NCI-H2196 treated with DMSO at 0.1 percent for 48 hours (cell line): Measurements from ENCODE around the gene TIE1.

ENCODE experiments used
- DNase-seq: peaks from one replicate; lab custom pipeline; 2025; ENCODE audit not compliant: unreplicated experiment; lab: John Stamatoyannopoulos, UW

The TIE1 gene

GRCh38 chr1:43300378-43301094, at the start of gene TIE1:
Gene TIE1 (plus strand): TSS chr1:43300982. CDS start chr1:43301072, 90 bp downstream.
- DNase-seq, result no peak

GRCh38 chr1:43251024-43251423, 49.8 kb upstream of the TIE1 start:
- no peak for DNase-seq

- no peak for DNase-seq
Measured at GRCh38 chr1:43252225-43252624, 48.6 kb upstream of the TIE1 start.

- no peak for DNase-seq
Measured at GRCh38 chr1:43253173-43253572, 47.6 kb upstream of the TIE1 start.

GRCh38 chr1:43253876-43254275, 46.9 kb upstream of the TIE1 start:
- no peak for DNase-seq

GRCh38 chr1:43255438-43256210, 45.2 kb upstream of the TIE1 start:
- no peak for DNase-seq

- peak; percentile 33 for DNase-seq
Measured at GRCh38 chr1:43256675-43257570, 43.9 kb upstream of the TIE1 start.

- DNase-seq, result no peak
Measured at GRCh38 chr1:43258370-43258769, 42.4 kb upstream of the TIE1 start.

GRCh38 chr1:43265431-43265830, 35.4 kb upstream of the TIE1 start:
- DNase-seq, result no peak

GRCh38 chr1:43266881-43267280, 33.9 kb upstream of the TIE1 start:
- no peak for DNase-seq

GRCh38 chr1:43267291-43267805, 33.4 kb upstream of the TIE1 start:
- no peak for DNase-seq

- DNase-seq, result no peak
Measured at GRCh38 chr1:43267818-43268425, 32.9 kb upstream of the TIE1 start.

GRCh38 chr1:43269627-43270375, 31.0 kb upstream of the TIE1 start, which contains the start of gene TMEM125:
Gene TMEM125 (plus strand): TSS chr1:43269983. CDS start chr1:43272723, 2,740 bp downstream.
- DNase-seq, result no peak

GRCh38 chr1:43270421-43271095, 30.2 kb upstream of the TIE1 start:
- DNase-seq, result no peak

GRCh38 chr1:43271186-43272118, 29.3 kb upstream of the TIE1 start:
- DNase-seq, result no peak

- DNase-seq, result no peak
Measured at GRCh38 chr1:43272161-43272560, 28.6 kb upstream of the TIE1 start.

- DNase-seq, result no peak
Measured at GRCh38 chr1:43272576-43273571, 27.9 kb upstream of the TIE1 start.
